Testis (tissue), 3 donors: ENCODE measurements around the gene CTIF. TPM values are rescaled to one million over a fixed set of nuclear protein-coding genes. Genes with fewer than 3 reads are reported as not detected.

Experiments
- DNase-seq: peaks from one replicate; pipeline ENCODE4 v3.0.0-alpha.2; 2019
- H3K27ac ChIP-seq, 2 donors: fragments of 200-600 bp; sonication (generic); one replicate each; pipeline ENCODE4 v1.5.1; 2019
- H3K27me3 ChIP-seq: fragments of 200-600 bp; sonication (generic); one replicate; pipeline ENCODE4 v1.5.1; 2019
- H3K36me3 ChIP-seq: fragments of 200-600 bp; sonication (generic); one replicate; pipeline ENCODE4 v1.5.1; 2017; ENCODE audit warnings: low read depth; ENCODE audit errors: missing control alignments
- H3K4me1 ChIP-seq: fragments of 200-600 bp; sonication (generic); one replicate; pipeline ENCODE4 v1.5.1; 2019
- H3K4me3 ChIP-seq, 2 donors: fragments of 200-600 bp; sonication (generic); one replicate each; pipeline ENCODE4 v1.5.1; 2017 to 2019
- H3K9me3 ChIP-seq: fragments of 200-600 bp; sonication (generic); one replicate; pipeline ENCODE4 v1.5.1; 2017
- POLR2A ChIP-seq: fragments of 450-650 bp; IDR thresholded peaks from one replicate; pipeline ENCODE4 v1.6.1; 2017; ENCODE audit warnings: antibody characterized with exemption, mild to moderate bottlenecking, moderate library complexity
- WGBS, 2 donors: methylation state at CpG; one replicate each; pipeline ENCODE4 v1.1.5; 2018; 5-methylcytosine and 5-hydroxymethylcytosine counted together
- intact Hi-C: fragments of 100-400 bp; cut with DNase I; formaldehyde crosslinking; loops from one replicate; pipeline ENCODE4 v1.15.1; 2023; ENCODE audit warnings: low total_unique reads
- polyA plus RNA-seq: library from polyadenylated mRNA; stranded (reverse); fragments of 350-450 nt; fragmentation: Illumina TruSeq; extraction: RNeasy Lipid Tissue Mini Kit (QIAGEN cat#74804); gene quantifications from one replicate; pipeline ENCODE4 v1.2.3, GENCODE V29; 2014; ENCODE audit warnings: low read depth, low replicate concordance; ENCODE audit not compliant: insufficient read depth
- total RNA-seq, 2 donors: library from RNA; depleted of rRNA; stranded (reverse); fragments of >200 nt; gene quantifications; one replicate each; pipeline ENCODE4 v1.2.3, GENCODE V29; 2016
- TF ChIP-seq, protein P1 (sequence below), 3 experiments: fragments of 450-650 bp in 2 of 3; fragments of 200-600 bp in 1 of 3; sonication (generic) in 1 of 3; IDR thresholded peaks; one replicate each; pipeline ENCODE4 v1.5.1; 2016 to 2019; ENCODE audit warnings: antibody characterized with exemption in 3 of 3, mild to moderate bottlenecking in 2 of 3, moderate library complexity in 1 of 3

The CTIF gene
- total and polyA plus RNA-seq, 3 donors from 2014 or later, result 33.8 to 41.5 (median 35.6) TPM

DNA sequence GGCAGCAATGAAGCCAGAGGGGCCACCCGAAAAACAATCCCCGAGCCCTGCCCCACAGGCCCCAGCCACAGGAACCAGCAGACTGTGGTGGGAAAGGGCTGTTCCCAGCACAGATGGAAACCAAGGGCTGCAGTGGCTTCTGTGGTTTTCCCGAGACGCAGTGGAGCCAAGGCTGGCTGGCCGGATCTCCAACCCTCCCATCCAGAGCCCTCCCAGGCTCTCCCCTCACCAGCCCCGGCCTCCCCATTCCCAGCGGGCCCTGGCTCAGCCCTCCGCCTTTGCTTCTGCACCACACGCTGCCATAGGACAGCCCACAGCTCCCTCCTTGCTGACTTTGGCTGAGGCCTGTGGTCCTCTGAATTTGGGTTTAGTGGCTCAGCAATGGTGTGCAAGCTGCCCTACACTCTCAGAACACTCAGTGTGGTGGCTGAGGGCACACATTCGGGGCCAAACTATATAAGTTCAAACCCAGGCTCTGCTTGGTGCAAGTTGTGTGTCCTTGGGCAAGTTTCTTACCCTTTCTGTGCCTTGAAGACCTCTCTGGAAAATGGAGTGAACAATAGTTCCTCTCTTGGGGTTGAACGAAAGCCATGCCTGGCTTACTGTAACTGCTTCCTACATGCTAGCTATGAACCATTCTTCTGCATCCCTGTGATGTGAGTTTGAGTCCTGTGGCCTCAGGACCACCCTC, 211.8 kb downstream of the CTIF start:
- Histone ChIP-seq H3K9me3 (no peaks in the 10 kb centered on the region), H3K4me3 (no peak overlapping the region), H3K27me3 (no peaks in the 10 kb centered on the region), H3K4me1 (no peaks in the 10 kb centered on the region), H3K27ac (peak overlapping the region in 1 of 2 donors; percentile 52), H3K36me3 (no peaks in the 10 kb centered on the region)
- DNase-seq, result no peak
- intact Hi-C loops, result no loop called here
- 81 to 85% methylated on average over 10 to 11 of the region's 11 CpGs for WGBS, 2 donors
- TF ChIP-seq, protein P1, sequence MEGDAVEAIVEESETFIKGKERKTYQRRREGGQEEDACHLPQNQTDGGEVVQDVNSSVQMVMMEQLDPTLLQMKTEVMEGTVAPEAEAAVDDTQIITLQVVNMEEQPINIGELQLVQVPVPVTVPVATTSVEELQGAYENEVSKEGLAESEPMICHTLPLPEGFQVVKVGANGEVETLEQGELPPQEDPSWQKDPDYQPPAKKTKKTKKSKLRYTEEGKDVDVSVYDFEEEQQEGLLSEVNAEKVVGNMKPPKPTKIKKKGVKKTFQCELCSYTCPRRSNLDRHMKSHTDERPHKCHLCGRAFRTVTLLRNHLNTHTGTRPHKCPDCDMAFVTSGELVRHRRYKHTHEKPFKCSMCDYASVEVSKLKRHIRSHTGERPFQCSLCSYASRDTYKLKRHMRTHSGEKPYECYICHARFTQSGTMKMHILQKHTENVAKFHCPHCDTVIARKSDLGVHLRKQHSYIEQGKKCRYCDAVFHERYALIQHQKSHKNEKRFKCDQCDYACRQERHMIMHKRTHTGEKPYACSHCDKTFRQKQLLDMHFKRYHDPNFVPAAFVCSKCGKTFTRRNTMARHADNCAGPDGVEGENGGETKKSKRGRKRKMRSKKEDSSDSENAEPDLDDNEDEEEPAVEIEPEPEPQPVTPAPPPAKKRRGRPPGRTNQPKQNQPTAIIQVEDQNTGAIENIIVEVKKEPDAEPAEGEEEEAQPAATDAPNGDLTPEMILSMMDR (IDR thresholded peaks at IDR 0.05), result no peak
- no peak for TF ChIP-seq POLR2A

DNA sequence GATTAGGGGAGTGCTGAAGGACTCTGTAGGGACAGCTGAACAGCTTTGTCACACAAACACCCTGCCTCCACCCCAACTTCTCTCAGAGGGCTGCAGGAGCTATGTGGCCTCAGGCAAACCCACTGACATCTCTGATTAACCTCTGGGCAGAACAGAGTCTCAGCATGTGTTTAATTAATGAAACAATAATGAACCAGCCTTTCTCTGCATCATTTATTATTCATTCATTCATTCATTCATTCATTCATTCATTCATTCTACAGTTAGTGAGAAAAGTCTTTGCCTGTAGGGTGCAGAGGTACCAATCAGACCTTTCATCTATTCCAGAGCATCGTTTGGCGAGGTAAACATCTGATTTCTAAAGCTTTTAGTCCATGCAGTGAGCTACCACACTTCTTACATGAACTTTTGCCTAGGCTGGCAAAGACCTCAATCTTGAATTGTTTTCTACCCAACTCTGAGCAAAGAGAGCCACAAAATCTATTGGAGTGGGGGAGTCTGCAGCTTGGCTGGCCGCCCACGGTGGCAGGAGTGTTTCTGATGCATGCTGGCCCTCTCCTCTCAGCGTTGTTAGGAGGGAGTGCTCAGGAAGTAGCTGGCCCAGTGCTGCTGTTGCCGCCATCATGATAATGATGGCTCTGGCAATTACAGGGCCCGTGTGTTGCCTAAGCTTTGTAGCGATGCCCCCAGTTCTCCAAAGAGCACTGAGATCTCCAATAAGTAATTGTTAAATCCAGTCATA, 213.1 kb downstream of the CTIF start:
- TF ChIP-seq POLR2A, result no peak
- TF ChIP-seq, protein P1 (IDR thresholded peaks at IDR 0.05), result no peak
- no peak overlapping the region for H3K4me3 ChIP-seq
- H3K9me3 ChIP-seq, result no peaks in the 10 kb centered on the region
- intact Hi-C loops, result no loop called here
- 74 to 76% methylated on average over 6 to 8 of the region's 8 CpGs for WGBS, 2 donors
- no peaks in the 10 kb centered on the region for H3K36me3 ChIP-seq
- no peak overlapping the region for H3K27ac ChIP-seq
- H3K27me3 ChIP-seq, result no peaks in the 10 kb centered on the region
- H3K4me1 ChIP-seq, result no peaks in the 10 kb centered on the region
- DNase-seq, result no peak

DNA sequence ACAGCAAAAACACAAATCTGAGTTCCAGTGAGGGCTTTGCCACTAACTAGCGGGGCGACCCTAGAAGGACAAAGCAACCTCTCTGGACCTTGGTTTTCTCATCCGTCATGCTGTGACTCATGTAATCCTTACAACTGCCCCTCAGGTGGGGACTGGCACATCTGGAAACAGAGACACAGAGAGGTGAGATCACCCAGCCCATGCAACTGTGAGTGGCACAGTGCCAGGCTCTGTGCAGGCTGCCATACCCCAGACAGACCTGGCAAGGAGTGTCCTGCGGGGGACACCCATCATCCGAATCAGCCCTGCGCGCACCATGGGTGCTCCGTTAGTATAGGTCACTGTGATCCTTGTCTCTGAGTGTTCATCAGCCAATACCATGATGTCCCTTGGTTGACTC, 213.6 kb downstream of the CTIF start:
- Histone ChIP-seq H3K36me3 (no peaks in the 10 kb centered on the region), H3K9me3 (no peaks in the 10 kb centered on the region), H3K4me1 (no peaks in the 10 kb centered on the region), H3K27me3 (no peaks in the 10 kb centered on the region), H3K4me3 (no peak overlapping the region), H3K27ac (no peak overlapping the region)
- DNase-seq, result no peak
- intact Hi-C loops, result no loop called here
- no peak for TF ChIP-seq POLR2A
- TF ChIP-seq, protein P1 (IDR thresholded peaks at IDR 0.05), result no peak
- 88 to 97% methylated on average over 8 of the region's 8 CpGs for WGBS, 2 donors

DNA sequence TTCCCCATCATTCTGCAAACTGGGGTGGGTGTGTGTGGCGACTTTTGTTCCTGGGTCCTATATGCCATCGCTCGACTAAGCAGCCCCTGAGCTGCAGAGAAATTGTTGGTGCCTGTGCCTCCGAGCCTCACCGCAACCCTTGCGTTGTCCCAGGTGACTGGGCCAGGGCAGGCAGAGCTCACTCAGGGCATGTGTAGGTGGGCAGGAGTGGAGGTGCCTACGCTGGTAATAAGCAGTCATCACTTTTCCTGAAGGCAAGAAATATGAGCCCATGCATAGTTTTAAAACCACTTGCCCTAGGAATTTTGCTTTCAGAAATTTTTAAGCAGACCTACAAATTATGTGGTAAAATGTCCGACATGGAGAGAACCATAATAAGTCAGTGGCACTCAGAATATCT, 214.1 kb downstream of the CTIF start:
- intact Hi-C loops, result no loop called here
- no peaks in the 10 kb centered on the region for H3K4me1 ChIP-seq
- no peaks in the 10 kb centered on the region for H3K27me3 ChIP-seq
- no peak overlapping the region for H3K4me3 ChIP-seq
- H3K27ac ChIP-seq, result no peak overlapping the region
- no peaks in the 10 kb centered on the region for H3K9me3 ChIP-seq
- no peak for DNase-seq
- WGBS, 2 donors, result 93 to 97% methylated on average over 8 of the region's 8 CpGs
- TF ChIP-seq, protein P1 (IDR thresholded peaks at IDR 0.05), result no peak
- no peak for TF ChIP-seq POLR2A
- H3K36me3 ChIP-seq, result no peaks in the 10 kb centered on the region
